Activated naive CD4-positive, alpha-beta T cell treated with Interleukin-2 at 50 U/mL for 16 hours (primary cell): ENCODE data around the gene DMC1.
"Not testable (repeated sequence)": the region's sequence is repeated elsewhere in the genome, so short reads cannot be mapped to it uniquely, and the experiment has no call there.

ENCODE experiments used
- DNase-seq: peaks from one replicate; pipeline ENCODE4 v3.0.0-alpha.2; 2020

DMC1 gene, protein sequence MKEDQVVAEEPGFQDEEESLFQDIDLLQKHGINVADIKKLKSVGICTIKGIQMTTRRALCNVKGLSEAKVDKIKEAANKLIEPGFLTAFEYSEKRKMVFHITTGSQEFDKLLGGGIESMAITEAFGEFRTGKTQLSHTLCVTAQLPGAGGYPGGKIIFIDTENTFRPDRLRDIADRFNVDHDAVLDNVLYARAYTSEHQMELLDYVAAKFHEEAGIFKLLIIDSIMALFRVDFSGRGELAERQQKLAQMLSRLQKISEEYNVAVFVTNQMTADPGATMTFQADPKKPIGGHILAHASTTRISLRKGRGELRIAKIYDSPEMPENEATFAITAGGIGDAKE

GRCh38 chr22:38569972-38570778 is at the start of gene DMC1:
DMC1 (minus strand) TSS chr22:38570183; CDS start chr22:38568256, 1,927 bp downstream.
- DNase-seq, result peak; percentile 94

DNA sequence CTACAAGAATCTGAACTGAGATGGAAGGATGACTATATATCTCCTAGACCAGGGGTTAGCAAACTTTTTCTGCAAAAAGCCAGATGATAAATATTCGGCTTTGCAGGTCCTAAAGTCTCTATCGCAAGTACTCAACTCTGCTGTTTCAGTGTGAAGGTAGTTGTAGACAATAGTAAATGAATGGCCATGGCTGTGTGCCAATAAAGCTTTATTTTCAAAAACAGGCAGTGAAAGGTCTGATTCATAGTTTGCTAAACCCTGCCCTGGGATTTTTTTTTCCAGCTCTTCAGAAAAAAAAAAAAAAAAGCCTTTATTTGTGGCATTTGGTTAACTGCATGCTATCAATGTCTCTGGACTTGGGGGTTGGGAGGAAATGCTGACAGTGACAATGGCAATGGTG is 48.7 kb upstream of the DMC1 start:
- DNase-seq, result no peak

GRCh38 chr22:38618258-38618657 is 48.3 kb upstream of the DMC1 start:
- DNase-seq, result no peak

- not testable (repeated sequence) for DNase-seq
Observed at GRCh38 chr22:38615064-38615405, 45.1 kb upstream of the DMC1 start.

GRCh38 chr22:38614332-38615063 is 44.5 kb upstream of the DMC1 start:
- DNase-seq, result no peak

GRCh38 chr22:38613588-38613987 is 43.6 kb upstream of the DMC1 start:
- DNase-seq, result no peak

GRCh38 chr22:38612217-38613006 is 42.4 kb upstream of the DMC1 start:
- DNase-seq, result no peak

DNA sequence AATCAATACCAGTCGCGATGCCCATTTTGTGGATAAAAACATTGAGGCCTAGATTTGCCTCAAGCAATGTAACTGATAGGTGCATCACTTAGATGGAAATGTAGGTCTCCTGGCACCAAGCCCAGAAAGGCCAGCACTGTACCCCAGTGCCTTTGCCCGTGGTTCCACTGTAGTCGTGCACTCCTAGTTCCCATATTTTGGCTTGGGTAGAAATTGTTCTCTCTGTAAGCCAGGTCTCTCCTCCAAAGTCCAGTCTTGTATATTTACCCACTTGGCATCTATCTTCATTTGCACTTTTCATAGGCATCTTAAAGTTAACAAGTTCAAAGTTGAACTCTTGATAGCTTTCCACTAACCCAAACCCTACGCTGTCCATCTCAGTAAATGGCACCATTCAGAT is 41.6 kb upstream of the DMC1 start:
- no peak for DNase-seq

- no peak for DNase-seq
Observed at GRCh38 chr22:38610234-38610633, 40.3 kb upstream of the DMC1 start.

GRCh38 chr22:38608992-38609750 is 39.2 kb upstream of the DMC1 start:
- DNase-seq, result no peak

- DNase-seq, result no peak
Observed at GRCh38 chr22:38607680-38608079, 37.7 kb upstream of the DMC1 start.

DNA sequence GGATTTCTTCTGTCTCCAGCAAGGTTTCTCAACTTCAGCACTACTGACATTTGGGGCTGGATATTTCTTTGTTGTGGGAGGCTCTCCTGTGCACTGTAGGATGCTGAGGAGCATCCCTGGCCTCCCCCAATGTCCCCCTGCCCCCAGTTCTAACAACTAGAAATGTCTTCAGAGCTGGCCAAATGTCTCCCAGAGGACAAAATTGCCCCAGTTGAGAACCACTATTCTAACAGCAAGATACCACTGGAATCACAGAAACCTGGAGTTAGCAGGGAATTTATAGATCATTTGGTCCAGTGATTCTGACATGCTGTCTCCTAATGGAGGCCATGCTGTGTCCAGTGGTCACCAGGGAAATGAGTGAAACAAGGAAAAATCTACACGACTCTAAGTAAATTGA is 32.2 kb upstream of the DMC1 start:
- no peak for DNase-seq

- DNase-seq, result no peak
Observed at GRCh38 chr22:38601221-38601764, 31.3 kb upstream of the DMC1 start.

- DNase-seq, result no peak
Observed at GRCh38 chr22:38599466-38599865, 29.5 kb upstream of the DMC1 start.

GRCh38 chr22:38582923-38583322 is 12.9 kb upstream of the DMC1 start:
- not testable (repeated sequence) for DNase-seq

- DNase-seq, result no peak
Observed at GRCh38 chr22:38578505-38578904, 8.5 kb upstream of the DMC1 start.

GRCh38 chr22:38572065-38572464 is 2.1 kb upstream of the DMC1 start:
- peak; percentile 14 for DNase-seq

DNA sequence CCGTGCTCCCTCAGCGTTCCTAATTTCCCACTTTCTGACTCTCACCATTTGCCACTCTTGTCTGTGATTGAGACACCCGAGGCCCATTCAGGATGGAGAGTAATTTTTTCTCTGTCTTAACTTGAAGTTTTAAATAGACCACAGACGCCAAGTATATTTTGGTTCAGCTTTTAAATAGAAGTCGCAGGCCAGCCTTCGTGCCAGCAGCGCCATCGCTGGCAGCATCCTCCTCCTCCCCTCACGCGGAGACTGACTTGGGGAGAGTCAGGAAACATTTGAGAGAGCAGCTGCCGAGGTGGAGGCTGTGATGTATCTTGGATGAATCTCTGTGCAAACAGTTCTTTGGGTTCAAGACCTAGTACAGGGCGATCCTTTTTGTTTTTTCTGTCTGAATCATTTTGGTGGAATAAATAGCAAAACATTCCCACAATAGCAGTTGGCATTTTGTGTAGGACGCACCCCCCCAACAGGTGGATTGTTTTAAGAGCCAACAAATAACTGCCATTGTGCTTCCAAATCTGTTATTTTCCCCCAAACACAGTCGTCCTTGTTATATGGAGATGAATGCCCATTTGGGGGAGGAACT is 889 bp upstream of the DMC1 start:
- DNase-seq, result peak; percentile 28

DNA sequence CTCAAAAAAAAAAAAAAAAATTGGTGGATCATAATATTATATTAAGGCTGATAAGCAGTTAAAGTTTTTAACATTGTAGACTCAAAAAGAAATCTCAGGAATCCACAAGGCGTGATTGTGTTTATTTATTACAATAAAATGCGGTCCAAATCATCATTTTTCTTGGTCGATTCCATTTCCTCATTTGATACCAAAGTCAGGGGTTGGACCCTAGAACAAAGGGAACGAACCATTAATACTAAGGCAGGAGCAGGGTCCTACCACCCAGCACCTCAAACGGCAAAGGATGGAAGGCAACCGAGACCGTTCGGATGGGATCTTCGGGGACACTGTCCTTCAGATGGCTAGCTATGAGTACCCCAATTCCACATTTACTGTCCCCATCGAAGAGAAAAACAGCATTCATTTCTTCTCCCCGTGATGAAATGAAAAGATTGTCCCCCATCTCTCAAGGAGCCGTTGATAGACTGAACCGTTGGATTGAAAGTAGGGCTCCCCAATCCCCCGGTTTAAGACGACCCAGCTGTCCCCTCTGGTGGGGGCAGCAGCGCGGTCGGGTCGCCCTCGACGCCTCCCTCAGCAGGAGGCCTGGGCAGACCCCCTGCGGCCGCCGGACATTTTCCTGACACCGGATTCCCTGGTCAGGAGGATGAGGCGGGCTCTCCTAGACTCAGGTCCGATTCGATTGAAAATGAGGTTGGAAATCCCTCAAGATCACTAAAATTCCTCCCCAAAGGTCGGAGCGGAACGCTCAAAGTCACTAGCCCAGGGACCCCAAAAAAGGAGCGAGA is 607 bp downstream of the DMC1 start:
- peak; percentile 2 for DNase-seq

DNA sequence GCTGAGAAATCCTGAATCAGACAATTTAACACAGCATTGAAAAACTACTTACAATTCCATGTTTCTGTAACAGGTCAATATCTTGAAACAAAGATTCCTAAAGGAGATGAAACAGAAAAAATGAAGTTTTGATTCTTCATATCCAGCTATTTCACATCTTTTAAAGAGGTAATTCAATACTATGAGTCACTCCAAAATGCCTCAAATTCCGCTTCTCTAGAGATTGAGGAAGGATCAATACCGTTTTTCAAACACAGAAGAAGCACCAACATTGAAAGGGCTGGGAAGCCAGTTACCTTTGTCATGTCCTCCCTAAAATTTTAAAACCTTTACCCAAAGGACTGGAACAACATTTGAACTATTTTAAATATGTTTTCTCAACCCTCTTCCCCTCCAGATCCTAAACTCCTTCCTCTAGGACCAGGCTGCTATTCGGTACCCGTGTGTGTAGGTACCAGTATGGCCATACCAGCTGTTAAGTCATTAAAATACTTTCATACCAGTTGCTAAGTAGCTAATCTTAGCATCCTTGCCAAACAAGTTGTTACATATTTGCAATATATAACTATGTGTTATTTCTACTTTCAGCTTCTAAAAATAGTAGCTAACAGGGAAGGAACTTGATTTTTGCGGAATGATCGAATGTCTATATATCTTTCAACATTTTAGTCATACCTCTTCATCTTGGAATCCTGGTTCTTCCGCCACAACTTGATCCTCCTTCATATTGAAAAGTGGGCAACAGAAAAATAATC is 2.3 kb downstream of the DMC1 start:
- no peak for DNase-seq
